Ecto neural progenitor cell (in vitro differentiated cells): ENCODE results near the gene MPP4.

Experiments
- DNase-seq: peaks from one replicate; pipeline ENCODE4 v3.0.0-alpha.2; 2018; ENCODE audit warnings: low spot score

The MPP4 gene

GRCh38 chr2:201698588-201699226 lies at the start of gene MPP4:
Gene MPP4, minus strand, starts transcription at chr2:201698644. Its CDS starts 4,690 bp downstream, at chr2:201693954.
- no peak for DNase-seq

GRCh38 chr2:201746551-201746950 lies 48.1 kb upstream of the MPP4 start:
- DNase-seq, result no peak

GRCh38 chr2:201735486-201735885 lies 37.0 kb upstream of the MPP4 start:
- DNase-seq, result no peak

GRCh38 chr2:201734111-201734510 lies 35.7 kb upstream of the MPP4 start:
- DNase-seq, result no peak

GRCh38 chr2:201733544-201733943 lies 35.1 kb upstream of the MPP4 start:
- DNase-seq, result no peak

- no peak for DNase-seq
Observed at GRCh38 chr2:201730651-201731285, 32.3 kb upstream of the MPP4 start.

- DNase-seq, result no peak
Observed at GRCh38 chr2:201715459-201715858, 17.0 kb upstream of the MPP4 start.

- no peak for DNase-seq
Observed at GRCh38 chr2:201712726-201713125, 14.3 kb upstream of the MPP4 start.

- no peak for DNase-seq
Observed at GRCh38 chr2:201709747-201710146, 11.3 kb upstream of the MPP4 start.

GRCh38 chr2:201709049-201709448 lies 10.6 kb upstream of the MPP4 start:
- DNase-seq, result no peak

- DNase-seq, result no peak
Observed at GRCh38 chr2:201707753-201708152, 9.3 kb upstream of the MPP4 start.

GRCh38 chr2:201707142-201707541 lies 8.7 kb upstream of the MPP4 start:
- no peak for DNase-seq

- DNase-seq, result no peak
Observed at GRCh38 chr2:201704536-201704935, 6.1 kb upstream of the MPP4 start.

- no peak for DNase-seq
Observed at GRCh38 chr2:201701646-201702045, 3.2 kb upstream of the MPP4 start.

GRCh38 chr2:201699416-201699815 lies 972 bp upstream of the MPP4 start:
- no peak for DNase-seq

- no peak for DNase-seq
Observed at GRCh38 chr2:201697899-201698298, 545 bp downstream of the MPP4 start.

GRCh38 chr2:201696151-201696659 lies 2.2 kb downstream of the MPP4 start:
- DNase-seq, result no peak

- DNase-seq, result no peak
Observed at GRCh38 chr2:201685156-201685555, 13.3 kb downstream of the MPP4 start.

- peak; percentile 63 for DNase-seq
Observed at GRCh38 chr2:201680743-201681142, 17.7 kb downstream of the MPP4 start.

- DNase-seq, result no peak
Observed at GRCh38 chr2:201678401-201678800, 20.0 kb downstream of the MPP4 start.

- no peak for DNase-seq
Observed at GRCh38 chr2:201675454-201675853, 23.0 kb downstream of the MPP4 start.

- no peak for DNase-seq
Observed at GRCh38 chr2:201674794-201675193, 23.6 kb downstream of the MPP4 start.

GRCh38 chr2:201674298-201674697 lies 24.1 kb downstream of the MPP4 start:
- DNase-seq, result no peak

- no peak for DNase-seq
Observed at GRCh38 chr2:201673546-201673945, 24.9 kb downstream of the MPP4 start.
